ENCODE results near the gene MAP7. TPM values are rescaled to one million over a fixed set of nuclear protein-coding genes. Genes with fewer than 3 reads are reported as not detected.

MAP7 gene
- total RNA-seq, 4 donors from 2014 or later: 16.5 to 47.1 (median 38.8) TPM

DNA sequence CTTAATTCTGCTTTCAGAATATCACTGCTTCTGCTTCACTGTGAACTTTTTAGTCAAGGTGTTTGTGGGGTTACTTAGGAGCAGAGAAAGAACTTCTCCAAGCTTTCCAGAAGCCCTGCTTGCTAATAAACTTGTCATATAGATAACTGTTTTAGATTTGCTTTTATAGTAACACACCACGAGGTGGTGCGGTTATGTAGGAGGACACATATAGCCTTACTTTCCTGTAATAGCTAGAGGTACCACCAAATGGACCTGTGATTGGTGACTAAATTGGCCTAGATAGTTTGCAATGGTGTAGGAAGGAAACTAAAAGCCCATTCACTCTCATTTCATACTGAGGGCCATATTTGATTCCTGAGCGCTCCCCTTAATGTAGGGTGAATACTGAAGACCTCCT, 208.3 kb downstream of the MAP7 start:
- no peak overlapping the region for H3K27ac ChIP-seq

DNA sequence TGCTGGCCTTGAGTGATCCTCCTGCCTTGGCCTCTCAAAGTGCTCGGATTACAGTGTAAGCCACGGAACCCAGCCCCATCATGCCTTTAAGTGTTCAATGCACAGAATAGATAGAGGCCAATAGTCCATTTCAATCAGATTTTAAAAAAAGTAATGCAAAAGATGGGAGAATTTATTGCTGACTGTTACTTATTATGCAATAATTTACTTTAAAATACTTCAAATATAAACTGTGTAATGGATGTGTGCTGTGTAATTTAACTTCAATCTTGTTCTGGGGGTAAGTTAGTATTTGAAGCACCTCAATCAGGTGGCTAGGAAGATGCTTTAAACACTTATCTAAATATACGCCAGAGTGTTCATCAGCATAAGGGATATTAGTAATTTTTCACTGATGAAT, 208.9 kb downstream of the MAP7 start:
- TF ChIP-seq, protein P1, sequence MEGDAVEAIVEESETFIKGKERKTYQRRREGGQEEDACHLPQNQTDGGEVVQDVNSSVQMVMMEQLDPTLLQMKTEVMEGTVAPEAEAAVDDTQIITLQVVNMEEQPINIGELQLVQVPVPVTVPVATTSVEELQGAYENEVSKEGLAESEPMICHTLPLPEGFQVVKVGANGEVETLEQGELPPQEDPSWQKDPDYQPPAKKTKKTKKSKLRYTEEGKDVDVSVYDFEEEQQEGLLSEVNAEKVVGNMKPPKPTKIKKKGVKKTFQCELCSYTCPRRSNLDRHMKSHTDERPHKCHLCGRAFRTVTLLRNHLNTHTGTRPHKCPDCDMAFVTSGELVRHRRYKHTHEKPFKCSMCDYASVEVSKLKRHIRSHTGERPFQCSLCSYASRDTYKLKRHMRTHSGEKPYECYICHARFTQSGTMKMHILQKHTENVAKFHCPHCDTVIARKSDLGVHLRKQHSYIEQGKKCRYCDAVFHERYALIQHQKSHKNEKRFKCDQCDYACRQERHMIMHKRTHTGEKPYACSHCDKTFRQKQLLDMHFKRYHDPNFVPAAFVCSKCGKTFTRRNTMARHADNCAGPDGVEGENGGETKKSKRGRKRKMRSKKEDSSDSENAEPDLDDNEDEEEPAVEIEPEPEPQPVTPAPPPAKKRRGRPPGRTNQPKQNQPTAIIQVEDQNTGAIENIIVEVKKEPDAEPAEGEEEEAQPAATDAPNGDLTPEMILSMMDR (IDR thresholded peaks at IDR 0.05): no peak
- TF ChIP-seq POLR2A (IDR thresholded peaks at IDR 0.05): no peak
- Histone ChIP-seq H3K27me3 (no peaks in the 10 kb centered on the region), H3K9me3 (no peaks in the 10 kb centered on the region), H3K36me3 (peaks cover 0 to 10% (median 0%) of the 10 kb centered on the region in 3 donors), H3K27ac (no peak overlapping the region), H3K4me1 (no peaks in the 10 kb centered on the region), H3K4me3 (no peak overlapping the region)
- DNase-seq: no peak

More for the DNA sequence above, 208.3 kb downstream of the MAP7 start:
- DNase-seq: no peak
- no peaks in the 10 kb centered on the region for H3K4me1 ChIP-seq
- no peaks in the 10 kb centered on the region for H3K27me3 ChIP-seq
- H3K4me3 ChIP-seq: no peak overlapping the region
- peaks cover 0 to 10% (median 0%) of the 10 kb centered on the region in 3 donors for H3K36me3 ChIP-seq
- TF ChIP-seq, protein P1 (IDR thresholded peaks at IDR 0.05): no peak
- TF ChIP-seq POLR2A (IDR thresholded peaks at IDR 0.05): no peak
- H3K9me3 ChIP-seq: no peaks in the 10 kb centered on the region

DNA sequence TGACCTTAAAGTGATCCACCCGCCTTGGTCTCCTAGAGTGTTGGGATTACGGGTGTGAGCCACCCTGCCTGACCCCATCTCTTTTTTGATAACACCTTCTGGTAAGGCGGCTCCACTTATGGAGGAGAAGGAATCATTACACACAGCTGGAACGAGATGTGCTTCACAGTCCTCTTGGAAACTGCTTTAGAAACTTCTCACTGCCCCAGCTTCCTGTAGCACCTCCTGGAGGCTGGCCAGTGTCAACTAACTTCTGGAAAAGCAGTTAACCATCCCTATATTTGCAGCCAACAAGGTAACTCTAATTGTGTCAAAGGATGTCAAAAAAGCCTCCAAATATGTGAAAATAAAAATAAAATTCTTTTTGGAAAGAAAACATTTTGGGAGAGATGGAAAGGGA, 211.7 kb downstream of the MAP7 start:
- Histone ChIP-seq H3K36me3 (peaks cover 0 to 3% (median 0%) of the 10 kb centered on the region in 3 donors), H3K4me3 (no peak overlapping the region), H3K27ac (no peak overlapping the region), H3K27me3 (no peaks in the 10 kb centered on the region), H3K4me1 (no peaks in the 10 kb centered on the region), H3K9me3 (no peaks in the 10 kb centered on the region)
- no peak for DNase-seq
- TF ChIP-seq POLR2A (IDR thresholded peaks at IDR 0.05): no peak
- TF ChIP-seq, protein P1 (IDR thresholded peaks at IDR 0.05): no peak

DNA sequence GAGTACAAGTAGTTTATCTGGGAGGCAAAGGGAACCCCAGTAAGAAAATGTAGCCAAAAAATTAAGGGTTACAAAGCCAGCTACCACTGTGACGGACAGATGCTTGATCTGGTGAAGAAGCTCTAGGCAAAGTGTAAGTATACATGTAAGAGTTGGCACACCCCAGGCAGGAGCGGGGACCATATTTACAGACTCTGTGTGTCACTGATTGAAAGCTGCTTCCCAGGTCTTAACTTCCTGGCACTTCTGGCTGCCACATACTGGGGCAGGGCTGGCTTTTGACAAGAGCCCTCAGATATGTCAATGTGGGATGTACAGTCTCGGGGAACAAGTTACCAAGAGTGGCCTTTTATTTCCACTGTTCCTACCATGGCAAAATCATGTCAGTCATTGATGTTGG, 212.6 kb downstream of the MAP7 start:
- TF ChIP-seq, protein P1 (IDR thresholded peaks at IDR 0.05): no peak
- TF ChIP-seq POLR2A (IDR thresholded peaks at IDR 0.05): no peak
- DNase-seq: no peak
- no peak overlapping the region for H3K4me3 ChIP-seq
- H3K9me3 ChIP-seq: no peaks in the 10 kb centered on the region
- H3K4me1 ChIP-seq: no peaks in the 10 kb centered on the region
- no peaks in the 10 kb centered on the region for H3K27me3 ChIP-seq
- no peak overlapping the region for H3K27ac ChIP-seq
- no peaks in the 10 kb centered on the region for H3K36me3 ChIP-seq

DNA sequence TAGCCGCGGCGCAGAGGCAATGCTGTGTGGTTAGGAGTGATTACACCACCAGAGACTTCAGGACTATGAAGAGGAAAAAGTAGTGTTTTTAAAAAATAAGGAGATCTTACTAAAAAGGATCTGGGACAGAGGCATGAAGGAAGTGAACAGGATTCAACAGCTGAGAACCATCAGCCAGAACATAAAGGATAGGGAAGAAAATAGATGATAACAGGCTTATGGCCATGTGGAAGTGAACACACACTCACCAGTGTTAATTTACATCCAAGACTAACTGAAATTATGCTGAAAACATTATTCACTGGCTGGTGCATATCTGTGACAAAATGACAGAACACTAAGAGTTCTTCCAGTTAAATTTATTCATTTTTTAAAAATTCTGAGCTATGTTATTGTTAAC, 213.1 kb downstream of the MAP7 start:
- Histone ChIP-seq H3K4me3 (no peak overlapping the region), H3K9me3 (no peaks in the 10 kb centered on the region), H3K36me3 (no peaks in the 10 kb centered on the region), H3K27ac (no peak overlapping the region), H3K27me3 (no peaks in the 10 kb centered on the region), H3K4me1 (no peaks in the 10 kb centered on the region)
- no peak for DNase-seq
- TF ChIP-seq, protein P1 (IDR thresholded peaks at IDR 0.05): no peak
- no peak for TF ChIP-seq POLR2A (IDR thresholded peaks at IDR 0.05)

Data from Peyer's patch (tissue), 4 donors.